HL-60 (cell line): ENCODE measurements around the gene MAPT.

Experiments used
- CTCF ChIP-seq: IDR thresholded peaks from one replicate; pipeline ENCODE4 v1.5.1; 2011; ENCODE audit warnings: low read length, control low read depth, inconsistent platforms; ENCODE audit not compliant: insufficient read depth
- POLR2AphosphoS5 ChIP-seq: IDR thresholded peaks from 2 replicates; pipeline ENCODE4 v1.6.1; 2012; ENCODE audit warnings: low read depth

- TF ChIP-seq CTCF (no peak), POLR2AphosphoS5 (no peak)
Measured at GRCh38 chr17:45914047-45914717, 19.8 kb downstream of the MAPT start.
